Endothelial cell of umbilical vein (primary cell): ENCODE data around the gene TOP2A.

ENCODE experiments used
- EZH2 ChIP-seq: IDR thresholded peaks from 2 replicates; pipeline ENCODE4 v1.6.1; 2012; ENCODE audit warnings: borderline replicate concordance, low read depth, mild to moderate bottlenecking, moderate library complexity, low read length, inconsistent platforms; ENCODE audit not compliant: severe bottlenecking
- MYC ChIP-seq: IDR thresholded peaks from one replicate; pipeline ENCODE4 v1.6.1; 2011; ENCODE audit warnings: mild to moderate bottlenecking, low read depth, low read length
- POLR2A ChIP-seq: IDR thresholded peaks from 2 replicates; pipeline ENCODE4 v1.6.1; 2012; ENCODE audit warnings: low read depth, mild to moderate bottlenecking, control low read depth, low read length
- POLR2AphosphoS5 ChIP-seq: IDR thresholded peaks from 2 replicates; pipeline ENCODE4 v1.6.1; 2012; ENCODE audit warnings: low read depth, mild to moderate bottlenecking, control low read depth, low read length, moderate library complexity; ENCODE audit not compliant: insufficient read depth
- TF ChIP-seq, protein P1 (sequence below), 2 donors: IDR thresholded peaks; 1 replicate in 1 of 2; 2 replicates in 1 of 2; pipeline ENCODE4 v1.5.1; 2011; ENCODE audit warnings: low read length in 2 of 2, mild to moderate bottlenecking in 2 of 2, moderate library complexity in 2 of 2, control low read depth in 1 of 2, inconsistent platforms in 1 of 2, low read depth in 1 of 2; ENCODE audit not compliant: insufficient read depth in 1 of 2; ENCODE audit errors: extremely low read depth in 1 of 2

DNA sequence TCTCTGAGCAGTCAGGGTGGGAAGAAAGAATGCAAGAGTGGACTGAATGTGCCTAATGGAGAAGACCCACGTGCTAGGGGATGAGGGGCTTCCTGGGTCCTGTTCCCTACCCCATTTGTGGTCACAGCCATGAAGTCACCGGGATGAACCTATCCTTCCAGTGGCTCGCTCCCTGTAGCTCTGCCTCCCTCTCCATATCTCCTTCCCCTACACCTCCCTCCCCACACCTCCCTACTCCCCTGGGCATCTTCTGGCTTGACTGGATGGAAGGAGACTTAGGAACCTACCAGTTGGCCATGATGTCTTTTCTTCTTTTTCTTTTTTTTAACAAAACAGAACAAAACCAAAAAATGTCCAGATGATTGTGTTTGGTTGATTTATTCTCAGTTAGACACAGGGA, 39.7 kb upstream of the TOP2A start:
- TF ChIP-seq POLR2A (no peak), EZH2 (no peak), POLR2AphosphoS5 (no peak), MYC (no peak)
- TF ChIP-seq, protein P1, sequence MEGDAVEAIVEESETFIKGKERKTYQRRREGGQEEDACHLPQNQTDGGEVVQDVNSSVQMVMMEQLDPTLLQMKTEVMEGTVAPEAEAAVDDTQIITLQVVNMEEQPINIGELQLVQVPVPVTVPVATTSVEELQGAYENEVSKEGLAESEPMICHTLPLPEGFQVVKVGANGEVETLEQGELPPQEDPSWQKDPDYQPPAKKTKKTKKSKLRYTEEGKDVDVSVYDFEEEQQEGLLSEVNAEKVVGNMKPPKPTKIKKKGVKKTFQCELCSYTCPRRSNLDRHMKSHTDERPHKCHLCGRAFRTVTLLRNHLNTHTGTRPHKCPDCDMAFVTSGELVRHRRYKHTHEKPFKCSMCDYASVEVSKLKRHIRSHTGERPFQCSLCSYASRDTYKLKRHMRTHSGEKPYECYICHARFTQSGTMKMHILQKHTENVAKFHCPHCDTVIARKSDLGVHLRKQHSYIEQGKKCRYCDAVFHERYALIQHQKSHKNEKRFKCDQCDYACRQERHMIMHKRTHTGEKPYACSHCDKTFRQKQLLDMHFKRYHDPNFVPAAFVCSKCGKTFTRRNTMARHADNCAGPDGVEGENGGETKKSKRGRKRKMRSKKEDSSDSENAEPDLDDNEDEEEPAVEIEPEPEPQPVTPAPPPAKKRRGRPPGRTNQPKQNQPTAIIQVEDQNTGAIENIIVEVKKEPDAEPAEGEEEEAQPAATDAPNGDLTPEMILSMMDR (IDR thresholded peaks at IDR 0.05; ENCODE audit: extremely low read depth in 1 of 2, insufficient read depth in 1 of 2, low read depth in 1 of 2, low read length in 2 of 2) = no peak
